Neutrophil (primary cell): Measurements from ENCODE around the gene SPAG9.

Experiments
- H3K27ac ChIP-seq: fragments of 200-600 bp; sonication (generic); 2 replicates; pipeline ENCODE4 v1.5.1; 2016; ENCODE audit warnings: mild to moderate bottlenecking, moderate library complexity
- H3K27me3 ChIP-seq: fragments of 200-600 bp; sonication (generic); 2 replicates; pipeline ENCODE4 v1.6.0; 2016; ENCODE audit warnings: mild to moderate bottlenecking
- H3K36me3 ChIP-seq: fragments of 200-600 bp; sonication (generic); 2 replicates; pipeline ENCODE4 v1.5.1; 2017
- H3K4me1 ChIP-seq, 2 experiments: fragments of 200-600 bp in 1 of 2; sonication (generic) in 1 of 2; 1 replicate in 1 of 2; 2 replicates in 1 of 2; pipeline versions ENCODE4 v1.5.1 to v1.6.1; 2013 to 2016; ENCODE audit warnings: low read depth in 1 of 2, low read length in 1 of 2, mild to moderate bottlenecking in 1 of 2, moderate library complexity in 1 of 2; ENCODE audit not compliant: control insufficient read depth in 1 of 2, insufficient read depth in 1 of 2
- H3K4me3 ChIP-seq, 2 experiments: fragments of 200-600 bp in 1 of 2; sonication (generic) in 1 of 2; 1 replicate in 1 of 2; 2 replicates in 1 of 2; pipeline ENCODE4 v1.5.1; 2013 to 2016; ENCODE audit warnings: low read depth in 1 of 2, low read length in 1 of 2, mild to moderate bottlenecking in 1 of 2, moderate library complexity in 1 of 2
- H3K9me3 ChIP-seq: fragments of 200-600 bp; sonication (generic); 2 replicates; pipeline ENCODE4 v1.5.1; 2016
- TF ChIP-seq, protein P1 (sequence below): fragments of 200-600 bp; sonication (generic); IDR thresholded peaks from 2 replicates; pipeline ENCODE4 v1.5.1; 2016; ENCODE audit warnings: antibody characterized with exemption

SPAG9 gene

GRCh38 chr17:50938821-50939541, 181.7 kb downstream of the SPAG9 start:
- TF ChIP-seq, protein P1, sequence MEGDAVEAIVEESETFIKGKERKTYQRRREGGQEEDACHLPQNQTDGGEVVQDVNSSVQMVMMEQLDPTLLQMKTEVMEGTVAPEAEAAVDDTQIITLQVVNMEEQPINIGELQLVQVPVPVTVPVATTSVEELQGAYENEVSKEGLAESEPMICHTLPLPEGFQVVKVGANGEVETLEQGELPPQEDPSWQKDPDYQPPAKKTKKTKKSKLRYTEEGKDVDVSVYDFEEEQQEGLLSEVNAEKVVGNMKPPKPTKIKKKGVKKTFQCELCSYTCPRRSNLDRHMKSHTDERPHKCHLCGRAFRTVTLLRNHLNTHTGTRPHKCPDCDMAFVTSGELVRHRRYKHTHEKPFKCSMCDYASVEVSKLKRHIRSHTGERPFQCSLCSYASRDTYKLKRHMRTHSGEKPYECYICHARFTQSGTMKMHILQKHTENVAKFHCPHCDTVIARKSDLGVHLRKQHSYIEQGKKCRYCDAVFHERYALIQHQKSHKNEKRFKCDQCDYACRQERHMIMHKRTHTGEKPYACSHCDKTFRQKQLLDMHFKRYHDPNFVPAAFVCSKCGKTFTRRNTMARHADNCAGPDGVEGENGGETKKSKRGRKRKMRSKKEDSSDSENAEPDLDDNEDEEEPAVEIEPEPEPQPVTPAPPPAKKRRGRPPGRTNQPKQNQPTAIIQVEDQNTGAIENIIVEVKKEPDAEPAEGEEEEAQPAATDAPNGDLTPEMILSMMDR, result no peak
- H3K36me3 ChIP-seq, result no peaks in the 10 kb centered on the region
- H3K4me1 ChIP-seq, result peaks cover under 1% of the 10 kb centered on the region in 2 experiments
- H3K4me3 ChIP-seq, result no peak overlapping the region
- H3K27ac ChIP-seq, result no peak overlapping the region
- H3K27me3 ChIP-seq, result peaks cover 12% of the 10 kb centered on the region
- H3K9me3 ChIP-seq, result no peaks in the 10 kb centered on the region

- H3K27ac ChIP-seq, result no peak overlapping the region
- TF ChIP-seq, protein P1, result no peak
Measured at GRCh38 chr17:50935996-50936266, 184.7 kb downstream of the SPAG9 start.

GRCh38 chr17:50935221-50935995, 185.3 kb downstream of the SPAG9 start:
- H3K36me3 ChIP-seq, result no peaks in the 10 kb centered on the region
- H3K4me1 ChIP-seq, result peaks cover 21 to 23% of the 10 kb centered on the region in 2 experiments
- H3K27me3 ChIP-seq, result no peaks in the 10 kb centered on the region
- no peak overlapping the region for H3K27ac ChIP-seq
- H3K9me3 ChIP-seq, result no peaks in the 10 kb centered on the region
- H3K4me3 ChIP-seq, result no peak overlapping the region
- TF ChIP-seq, protein P1, result no peak

More at GRCh38 chr17:50935996-50936266, 184.7 kb downstream of the SPAG9 start:
- Histone ChIP-seq H3K4me3 (no peak overlapping the region), H3K27me3 (no peaks in the 10 kb centered on the region), H3K36me3 (no peaks in the 10 kb centered on the region), H3K9me3 (no peaks in the 10 kb centered on the region), H3K4me1 (peaks cover 16 to 18% of the 10 kb centered on the region in 2 experiments)

- Histone ChIP-seq H3K4me1 (peaks cover 26 to 29% of the 10 kb centered on the region in 2 experiments), H3K27ac (no peak overlapping the region)
Measured at GRCh38 chr17:50934672-50935220, 185.9 kb downstream of the SPAG9 start.

DNA sequence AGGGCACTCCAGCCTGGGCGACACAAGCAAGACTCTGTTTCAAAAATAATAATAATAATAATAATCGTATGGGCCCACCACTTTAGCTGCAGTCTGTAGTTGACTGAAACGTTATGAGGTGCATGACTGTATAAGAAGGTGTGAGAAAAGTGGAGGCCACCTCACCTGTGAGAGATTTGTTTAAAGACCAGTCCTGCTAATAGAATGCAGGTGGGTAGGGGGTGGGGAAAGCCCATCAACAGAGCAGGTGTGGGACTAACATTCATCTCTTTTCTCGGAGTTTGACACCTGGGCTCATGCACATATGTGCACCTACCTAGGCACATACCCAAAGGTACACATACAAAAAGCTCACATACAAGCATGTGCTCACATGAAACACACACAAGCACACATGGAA, 186.5 kb downstream of the SPAG9 start:
- no peak overlapping the region for H3K27ac ChIP-seq
- H3K4me1 ChIP-seq, result peaks cover 32 to 35% of the 10 kb centered on the region in 2 experiments
- no peak overlapping the region for H3K4me3 ChIP-seq
- no peaks in the 10 kb centered on the region for H3K9me3 ChIP-seq
- no peaks in the 10 kb centered on the region for H3K27me3 ChIP-seq
- TF ChIP-seq, protein P1, result no peak
- H3K36me3 ChIP-seq, result no peaks in the 10 kb centered on the region

More at GRCh38 chr17:50934672-50935220, 185.9 kb downstream of the SPAG9 start:
- TF ChIP-seq, protein P1, result no peak
- Histone ChIP-seq H3K36me3 (no peaks in the 10 kb centered on the region), H3K27me3 (no peaks in the 10 kb centered on the region), H3K4me3 (no peak overlapping the region), H3K9me3 (no peaks in the 10 kb centered on the region)
